ENCODE results near the gene TMED7. TPM values are rescaled to one million over a fixed set of nuclear protein-coding genes. Genes with fewer than 3 reads are reported as not detected.

TMED7 gene
- total RNA-seq, 1 experiment from 2014 or later = 86.5 TPM

- TF ChIP-seq CREM (CRISPR knock-in tag; IDR thresholded peaks at IDR 0.05) = no peak
- no peak for TF ChIP-seq CTCF (IDR thresholded peaks at IDR 0.05)
- no peak for TF ChIP-seq EMX1 (CRISPR knock-in tag; IDR thresholded peaks at IDR 0.05)
- TF ChIP-seq NR3C1 (CRISPR knock-in tag; conservative IDR thresholded peaks at IDR 0.05; ENCODE audit: low read depth) = no peak
- no peak for TF ChIP-seq ETV6 (CRISPR knock-in tag; IDR thresholded peaks at IDR 0.05)
- no peak for TF ChIP-seq NFYB (CRISPR knock-in tag; conservative IDR thresholded peaks at IDR 0.05; ENCODE audit: low read depth)
- TF ChIP-seq, protein P1, sequence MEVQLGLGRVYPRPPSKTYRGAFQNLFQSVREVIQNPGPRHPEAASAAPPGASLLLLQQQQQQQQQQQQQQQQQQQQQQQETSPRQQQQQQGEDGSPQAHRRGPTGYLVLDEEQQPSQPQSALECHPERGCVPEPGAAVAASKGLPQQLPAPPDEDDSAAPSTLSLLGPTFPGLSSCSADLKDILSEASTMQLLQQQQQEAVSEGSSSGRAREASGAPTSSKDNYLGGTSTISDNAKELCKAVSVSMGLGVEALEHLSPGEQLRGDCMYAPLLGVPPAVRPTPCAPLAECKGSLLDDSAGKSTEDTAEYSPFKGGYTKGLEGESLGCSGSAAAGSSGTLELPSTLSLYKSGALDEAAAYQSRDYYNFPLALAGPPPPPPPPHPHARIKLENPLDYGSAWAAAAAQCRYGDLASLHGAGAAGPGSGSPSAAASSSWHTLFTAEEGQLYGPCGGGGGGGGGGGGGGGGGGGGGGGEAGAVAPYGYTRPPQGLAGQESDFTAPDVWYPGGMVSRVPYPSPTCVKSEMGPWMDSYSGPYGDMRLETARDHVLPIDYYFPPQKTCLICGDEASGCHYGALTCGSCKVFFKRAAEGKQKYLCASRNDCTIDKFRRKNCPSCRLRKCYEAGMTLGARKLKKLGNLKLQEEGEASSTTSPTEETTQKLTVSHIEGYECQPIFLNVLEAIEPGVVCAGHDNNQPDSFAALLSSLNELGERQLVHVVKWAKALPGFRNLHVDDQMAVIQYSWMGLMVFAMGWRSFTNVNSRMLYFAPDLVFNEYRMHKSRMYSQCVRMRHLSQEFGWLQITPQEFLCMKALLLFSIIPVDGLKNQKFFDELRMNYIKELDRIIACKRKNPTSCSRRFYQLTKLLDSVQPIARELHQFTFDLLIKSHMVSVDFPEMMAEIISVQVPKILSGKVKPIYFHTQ (CRISPR knock-in tag; IDR thresholded peaks at IDR 0.05) = no peak
- TF ChIP-seq TEAD4 (CRISPR knock-in tag; IDR thresholded peaks at IDR 0.05) = no peak
- TF ChIP-seq, protein P2, sequence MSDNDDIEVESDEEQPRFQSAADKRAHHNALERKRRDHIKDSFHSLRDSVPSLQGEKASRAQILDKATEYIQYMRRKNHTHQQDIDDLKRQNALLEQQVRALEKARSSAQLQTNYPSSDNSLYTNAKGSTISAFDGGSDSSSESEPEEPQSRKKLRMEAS (CRISPR knock-in tag; IDR thresholded peaks at IDR 0.05) = no peak
- no peak for TF ChIP-seq TP53 (CRISPR knock-in tag; IDR thresholded peaks at IDR 0.05)
Measured at GRCh38 chr5:115568668-115569067, 57.2 kb downstream of the TMED7 start (continued).

DNA sequence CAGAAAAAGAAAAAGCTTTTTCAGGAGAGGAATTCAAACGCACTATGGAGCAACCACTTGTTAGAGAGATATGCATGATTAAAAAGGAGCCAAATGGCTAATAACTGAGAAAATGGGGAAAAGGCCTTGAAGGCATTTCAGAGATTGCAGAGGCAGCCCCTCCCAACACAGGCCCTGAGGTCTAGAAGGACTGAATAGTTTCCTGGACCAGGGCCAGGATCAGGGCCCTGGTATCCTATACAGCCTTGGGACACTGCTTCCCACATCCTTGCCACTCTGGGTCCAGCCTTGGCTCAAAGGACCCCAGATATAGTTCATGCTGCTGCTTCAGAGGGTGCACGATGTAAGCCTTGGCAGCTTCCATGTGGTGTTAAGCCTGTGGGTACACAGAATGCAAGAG, 60.6 kb downstream of the TMED7 start:
- ATAC-seq = no peak

More for the DNA sequence above, 60.6 kb downstream of the TMED7 start:
- Mint-ChIP-seq H3K4me3 (no peak overlapping the region), H3K27me3 (ENCODE audit: low read depth) (no peaks in the 10 kb centered on the region), H3K4me1 (no peaks in the 10 kb centered on the region), H3K27ac (no peak overlapping the region), H3K9me3 (peaks cover 12% of the 10 kb centered on the region; the same call in 1 of the 2 replicates), H3K36me3 (no peaks in the 10 kb centered on the region)
- no peak for TF ChIP-seq GABPB1 (CRISPR knock-in tag; IDR thresholded peaks at IDR 0.05)
- no peak for DNase-seq (ENCODE audit: low spot score)
- POLR2A ChIA-PET = no interaction called here
- CTCF ChIA-PET = interaction anchor here (2.0 kb wide), 1 partner anchor 9 kb away, joined by 11 read pairs; no protein-coding TSS in a partner anchor

Other genes with a start within 250 kb of the TMED7 start
- gene FEM1C, start 81.3 kb downstream of the TMED7 start, total RNA-seq (2021) = 12.1 to 13.6 TPM (median 12.4 TPM) in 3 replicates
- 0.66 to 1.0 TPM in 2 of 3 replicates, not detected in the other for gene TICAM2, start 23.6 kb downstream of the TMED7 start, total RNA-seq (2021)
- 13.2 to 22.7 TPM (median 20.0 TPM) in 3 replicates for gene CDO1, start 190.6 kb upstream of the TMED7 start, total RNA-seq (2021)
- gene ATG12, start 215.5 kb upstream of the TMED7 start, total RNA-seq (2021) = 38.3 to 40.1 TPM (median 39.9 TPM) in 3 replicates
- gene AP3S1, start 215.9 kb upstream of the TMED7 start, total RNA-seq (2021) = 60.8 to 78.5 TPM (median 71.2 TPM) in 3 replicates